Activated B cell treated with CpG ODN at 0.5 μM for 24 hours (primary cell): ENCODE measurements around the gene MANF. TPM values are rescaled to one million over a fixed set of nuclear protein-coding genes. Genes with fewer than 3 reads are reported as not detected.

Experiments used
- ATAC-seq: fragments of 200-7000 bp; cut with Tn5 transposase; one replicate; pipeline ENCODE4 v1.10.0; 2021; ENCODE audit warnings: low read depth, mild to moderate bottlenecking, moderate library complexity
- CTCF ChIA-PET: fragments of 350-600 bp; sonication (Branson Sonifier 250); formaldehyde crosslinking; loops from one replicate; lab custom pipeline; 2021; ENCODE audit warnings: antibody characterized with exemption; lab: Charles Lee
- POLR2A ChIA-PET: fragments of 350-600 bp; sonication (Branson Sonifier 250); formaldehyde crosslinking; loops from one replicate; lab custom pipeline; 2021; ENCODE audit warnings: antibody characterized with exemption; lab: Charles Lee
- DNase-seq: peaks from one replicate; pipeline ENCODE4 v3.0.0; 2022
- H3K27ac Mint-ChIP-seq: one replicate; pipeline ENCODE4 v1.8.0; 2020; ENCODE audit warnings: mixed read lengths
- H3K27me3 Mint-ChIP-seq: one replicate; pipeline ENCODE4 v1.8.0; 2021; ENCODE audit warnings: mixed read lengths
- H3K36me3 Mint-ChIP-seq: one replicate; pipeline ENCODE4 v1.8.0; 2021; ENCODE audit warnings: low read depth, mixed read lengths
- H3K4me1 Mint-ChIP-seq: one replicate; pipeline ENCODE4 v1.8.0; 2021; ENCODE audit warnings: mixed read lengths
- H3K4me3 Mint-ChIP-seq: one replicate; pipeline ENCODE4 v1.8.0; 2020; ENCODE audit warnings: mild to moderate bottlenecking, mixed read lengths
- H3K9me3 Mint-ChIP-seq: one replicate; pipeline ENCODE4 v1.8.0; 2020; ENCODE audit warnings: mixed read lengths
- CTCF ChIP-seq: fragments of 200-600 bp; IDR thresholded peaks from one replicate; pipeline ENCODE4 v1.8.0; 2022; ENCODE audit warnings: antibody characterized with exemption, mild to moderate bottlenecking
- intact Hi-C: fragments of 100-400 bp; cut with micrococcal nuclease; formaldehyde crosslinking; loops from one replicate; pipeline ENCODE4 v1.15.1; 2024
- total RNA-seq: library from RNA; stranded (reverse); gene quantifications from 2 replicates; pipeline ENCODE4 v1.2.3, GENCODE V29; 2022

MANF gene
- total RNA-seq, result 64.2 and 66.1 TPM in 2 replicates

- H3K4me3 Mint-ChIP-seq, result peak within 1 kb of the TSS; percentile 99
- no peaks in the 10 kb centered on the region for H3K9me3 Mint-ChIP-seq
- intact Hi-C loops, result loop anchor here (1.0 to 5.0 kb wide), 6 partner anchors 115 to 1152 kb away; partner anchors contain the start of genes C3orf18, DCAF1, PARP3 and TMEM115
- ChIA-PET POLR2A (interaction anchor here (0.6 to 3.8 kb wide), 21 partner anchors 10 to 1661 kb away, joined by 3 to 31 read pairs (median 5); partner anchors contain the start of genes C3orf18, CACNA2D2, CISH and DCAF1), CTCF (interaction anchor here (1.0 to 1.8 kb wide), 6 partner anchors 13 to 770 kb away, joined by 3 to 5 read pairs (median 4); partner anchors contain the start of gene DCAF1)
- DNase-seq (peak; percentile 89), ATAC-seq (peak; percentile 95)
- no peak for TF ChIP-seq CTCF
- no peaks in the 10 kb centered on the region for H3K27me3 Mint-ChIP-seq
- peaks cover 32% of the 10 kb centered on the region for H3K36me3 Mint-ChIP-seq
- peak within 1 kb of the TSS; percentile 98 for H3K27ac Mint-ChIP-seq
- H3K4me1 Mint-ChIP-seq, result peaks cover 49% of the 10 kb centered on the region
Measured at GRCh38 chr3:51384726-51385473, at the start of gene MANF. MANF (plus strand) TSS chr3:51385291; CDS start chr3:51385343, 52 bp downstream.

- ATAC-seq, result no peak
- H3K27ac Mint-ChIP-seq, result no peak overlapping the region
- ChIA-PET CTCF (no interaction called here), POLR2A (no interaction called here)
- H3K36me3 Mint-ChIP-seq, result no peaks in the 10 kb centered on the region
- H3K4me1 Mint-ChIP-seq, result no peaks in the 10 kb centered on the region
- no peak overlapping the region for H3K4me3 Mint-ChIP-seq
- DNase-seq, result no peak
- H3K27me3 Mint-ChIP-seq, result no peaks in the 10 kb centered on the region
- no peak for TF ChIP-seq CTCF
- no peaks in the 10 kb centered on the region for H3K9me3 Mint-ChIP-seq
- intact Hi-C loops, result no loop called here
Measured at GRCh38 chr3:51336261-51336660, 48.8 kb upstream of the MANF start.

GRCh38 chr3:51337666-51338065 lies 47.4 kb upstream of the MANF start:
- Mint-ChIP-seq H3K27ac (no peak overlapping the region), H3K4me3 (no peak overlapping the region), H3K4me1 (no peaks in the 10 kb centered on the region), H3K9me3 (no peaks in the 10 kb centered on the region), H3K36me3 (no peaks in the 10 kb centered on the region), H3K27me3 (no peaks in the 10 kb centered on the region)
- TF ChIP-seq CTCF, result no peak
- no peak for ATAC-seq
- intact Hi-C loops, result no loop called here
- ChIA-PET POLR2A (no interaction called here), CTCF (no interaction called here)
- no peak for DNase-seq

GRCh38 chr3:51338632-51339031 lies 46.5 kb upstream of the MANF start:
- ATAC-seq, result no peak
- intact Hi-C loops, result no loop called here
- Mint-ChIP-seq H3K9me3 (no peaks in the 10 kb centered on the region), H3K4me1 (no peaks in the 10 kb centered on the region), H3K27me3 (no peaks in the 10 kb centered on the region), H3K4me3 (no peak overlapping the region), H3K36me3 (no peaks in the 10 kb centered on the region), H3K27ac (no peak overlapping the region)
- no peak for TF ChIP-seq CTCF
- ChIA-PET CTCF (no interaction called here), POLR2A (no interaction called here)
- DNase-seq, result no peak

- no peak for TF ChIP-seq CTCF
- Mint-ChIP-seq H3K4me1 (no peaks in the 10 kb centered on the region), H3K4me3 (no peak overlapping the region), H3K36me3 (no peaks in the 10 kb centered on the region), H3K9me3 (no peaks in the 10 kb centered on the region), H3K27me3 (peaks cover 2% of the 10 kb centered on the region), H3K27ac (no peak overlapping the region)
- no peak for ATAC-seq
- intact Hi-C loops, result no loop called here
- CTCF ChIA-PET, result interaction anchor here (1.0 kb wide), 1 partner anchor 32 kb away, joined by 3 read pairs; no protein-coding TSS in a partner anchor
- POLR2A ChIA-PET, result no interaction called here
- DNase-seq, result no peak
Measured at GRCh38 chr3:51340013-51340829, 44.9 kb upstream of the MANF start.
